Measurements from ENCODE around the gene MAGEA8.
A peak's percentile ranks its signal among the peaks of the same experiment; 100 is the strongest.

GRCh38 chrX:149903889-149904748, 23.1 kb downstream of the MAGEA8 start:
- TF ChIP-seq CTCF (IDR thresholded peaks at IDR 0.05; ENCODE audit: poor library complexity): peak; percentile 22
- TF ChIP-seq EZH2 (IDR thresholded peaks at IDR 0.05; ENCODE audit: borderline replicate concordance): no peak

Measured in hepatocyte (in vitro differentiated cells).